Progenitor cell of endocrine pancreas (in vitro differentiated cells): ENCODE measurements around the gene FDXR. TPM values are rescaled to one million over a fixed set of nuclear protein-coding genes. Genes with fewer than 3 reads are reported as not detected.

Source experiments
- DNase-seq: peaks from one replicate; pipeline ENCODE4 v3.0.0; 2021; ENCODE audit warnings: low spot score; ENCODE audit not compliant: unreplicated experiment
- H3K27ac Mint-ChIP-seq: 2 replicates; pipeline ENCODE4 v1.8.0; 2021; ENCODE audit warnings: mild to moderate bottlenecking, moderate library complexity, mixed read lengths
- H3K27me3 Mint-ChIP-seq: 2 replicates; pipeline ENCODE4 v1.8.0; 2021; ENCODE audit warnings: mixed read lengths
- H3K36me3 Mint-ChIP-seq: 2 replicates; pipeline ENCODE4 v1.8.0; 2022; ENCODE audit warnings: mixed read lengths; ENCODE audit not compliant: insufficient read depth
- H3K4me1 Mint-ChIP-seq: 2 replicates; pipeline ENCODE4 v1.8.0; 2021; ENCODE audit warnings: low read depth, mixed read lengths
- H3K4me3 Mint-ChIP-seq: 2 replicates; pipeline ENCODE4 v1.8.0; 2021; ENCODE audit warnings: low read depth, mild to moderate bottlenecking, moderate library complexity, mixed read lengths
- H3K9me3 Mint-ChIP-seq: 2 replicates; pipeline ENCODE4 v1.8.0; 2021; ENCODE audit warnings: low read depth, mixed read lengths
- CTCF ChIP-seq: fragments of 200-600 bp; sonication (generic); IDR thresholded peaks from one replicate; pipeline ENCODE4 v1.5.0; 2021; ENCODE audit warnings: antibody characterized with exemption, mild to moderate bottlenecking; ENCODE audit not compliant: unreplicated experiment
- total RNA-seq: library from RNA; stranded (reverse); gene quantifications from 2 replicates; pipeline ENCODE4 v1.2.1, GENCODE V29; 2021

Gene FDXR
- total RNA-seq, 1 donor from 2014 or later = 18.2 TPM

- no peak for DNase-seq
- Mint-ChIP-seq H3K27ac (no peak overlapping the region), H3K27me3 (peaks cover 18% of the 10 kb centered on the region), H3K36me3 (no peaks in the 10 kb centered on the region), H3K4me3 (no peak overlapping the region), H3K4me1 (peaks cover 2% of the 10 kb centered on the region), H3K9me3 (no peaks in the 10 kb centered on the region)
- TF ChIP-seq CTCF = no peak
These were observed 8.4 kb downstream of the FDXR start for GRCh38 chr17:74864297-74864865.

DNA sequence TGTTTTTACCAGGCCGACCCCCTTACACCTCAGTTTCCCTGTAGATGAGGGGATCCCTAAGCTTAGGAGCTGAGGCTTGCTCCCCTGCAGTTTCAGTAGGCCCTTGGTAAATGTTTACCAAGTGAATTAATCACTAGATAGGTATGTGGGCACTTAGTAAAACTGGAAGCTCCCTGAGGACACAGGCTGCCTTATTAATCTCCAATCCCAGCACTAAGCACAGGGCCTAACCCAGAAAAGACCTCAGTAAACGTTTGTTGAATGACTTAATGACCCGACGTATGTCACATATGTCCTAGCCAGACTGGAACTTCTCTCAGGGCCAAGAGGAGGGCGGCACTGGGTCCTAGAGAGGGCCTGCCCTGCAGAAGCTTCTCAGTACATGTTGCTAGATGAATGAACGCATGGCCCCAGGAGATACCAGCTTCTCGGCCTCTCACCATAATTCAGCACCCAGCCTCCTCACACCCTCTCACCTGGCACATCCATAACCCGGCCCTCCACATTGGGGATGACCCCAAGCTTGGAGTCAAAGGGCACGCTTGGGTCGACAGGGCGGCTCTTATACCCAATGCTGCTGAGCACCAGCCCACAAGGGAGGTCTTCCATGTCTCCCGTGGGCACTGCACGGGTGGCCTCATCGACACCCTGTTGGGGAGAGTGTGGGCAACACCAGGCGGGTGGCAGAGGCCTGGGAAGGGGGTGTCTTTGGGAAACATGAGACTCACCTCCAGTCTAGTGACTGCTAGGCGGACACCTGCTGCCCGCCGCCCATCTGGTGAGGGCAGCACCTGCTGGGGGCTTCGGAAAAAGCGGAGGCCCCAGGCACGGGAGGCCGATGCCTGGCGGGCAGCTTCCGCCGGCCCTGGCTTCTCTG lies 9.1 kb downstream of the FDXR start:
- TF ChIP-seq CTCF = no peak
- Mint-ChIP-seq H3K27me3 (peaks cover 25% of the 10 kb centered on the region), H3K36me3 (no peaks in the 10 kb centered on the region), H3K27ac (no peak overlapping the region), H3K4me1 (peaks cover 4% of the 10 kb centered on the region), H3K4me3 (no peak overlapping the region), H3K9me3 (no peaks in the 10 kb centered on the region)
- no peak for DNase-seq

- Mint-ChIP-seq H3K4me3 (no peak overlapping the region), H3K4me1 (peaks cover 2% of the 10 kb centered on the region), H3K36me3 (no peaks in the 10 kb centered on the region), H3K27me3 (peaks cover 30% of the 10 kb centered on the region), H3K9me3 (no peaks in the 10 kb centered on the region), H3K27ac (no peak overlapping the region)
- TF ChIP-seq CTCF = no peak
- DNase-seq = no peak
These were observed 9.9 kb downstream of the FDXR start for GRCh38 chr17:74862919-74863318.

DNA sequence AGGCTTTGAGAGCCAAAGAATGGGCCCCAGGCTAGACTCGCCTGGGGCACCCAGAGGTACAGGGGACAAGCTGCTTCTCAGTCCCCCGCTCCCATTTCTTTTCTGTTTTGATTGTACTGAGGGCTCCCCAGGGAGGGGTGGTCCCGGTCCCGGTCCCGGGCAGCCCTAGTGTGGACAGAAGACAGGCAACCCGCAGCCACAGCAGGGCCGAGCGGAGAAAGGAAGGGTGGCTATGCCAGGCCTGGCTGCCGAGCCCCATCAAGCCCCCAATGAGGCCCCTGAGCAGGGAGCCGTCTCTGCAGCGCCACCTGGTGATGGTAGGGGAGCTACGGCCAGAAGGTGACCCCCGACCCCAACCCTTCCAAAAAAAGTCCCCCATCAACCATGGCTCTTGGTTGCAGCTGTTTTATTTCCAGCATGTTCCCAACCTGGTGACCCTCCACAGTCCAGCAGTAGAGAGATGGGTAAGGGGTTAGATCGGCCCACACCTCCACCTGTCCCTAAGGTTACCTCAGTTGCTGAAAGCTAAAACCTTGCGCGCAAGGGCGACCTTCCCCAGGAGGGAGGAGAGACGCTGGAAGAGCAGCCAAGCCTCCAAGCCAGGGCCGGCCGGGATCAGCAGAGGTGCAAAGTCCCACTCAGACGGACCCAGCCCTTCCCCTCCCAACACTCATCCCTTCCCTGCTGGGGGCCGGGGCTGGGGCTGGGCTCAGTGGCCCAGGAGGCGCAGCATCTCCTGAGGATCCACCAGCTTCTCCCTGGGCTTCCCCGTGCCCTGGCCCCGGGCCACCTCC lies 10.5 kb downstream of the FDXR start:
- peak; percentile 81 for DNase-seq
- Mint-ChIP-seq H3K36me3 (no peaks in the 10 kb centered on the region), H3K27me3 (peaks cover 37% of the 10 kb centered on the region), H3K4me1 (peaks cover 2% of the 10 kb centered on the region), H3K4me3 (no peak overlapping the region), H3K9me3 (no peaks in the 10 kb centered on the region), H3K27ac (no peak overlapping the region)
- TF ChIP-seq CTCF = peak; percentile 82

GRCh38 chr17:74861662-74862107 lies 11.1 kb downstream of the FDXR start:
- Mint-ChIP-seq H3K27me3 (peaks cover 43% of the 10 kb centered on the region), H3K36me3 (no peaks in the 10 kb centered on the region), H3K27ac (no peak overlapping the region), H3K4me1 (peaks cover 2% of the 10 kb centered on the region), H3K9me3 (no peaks in the 10 kb centered on the region), H3K4me3 (no peak overlapping the region)
- no peak for DNase-seq
- no peak for TF ChIP-seq CTCF
